Aorta (tissue), 5 donors: Measurements from ENCODE around the gene PDGFD. TPM values are rescaled to one million over a fixed set of nuclear protein-coding genes. Genes with fewer than 3 reads are reported as not detected.

Experiments
- ATAC-seq: fragments of 200-7000 bp; cut with Tn5 transposase; one replicate; pipeline ENCODE4 v1.9.1; 2022; ENCODE audit warnings: moderate library complexity; ENCODE audit not compliant: low FRiP score
- DNase-seq, 2 donors: peaks; one replicate each; pipeline ENCODE4 v3.0.0-alpha.2; 2020
- H3K27ac ChIP-seq, 2 donors: one replicate each; pipeline ENCODE4 v1.5.1; 2013; ENCODE audit warnings: low read length in 2 of 2, mild to moderate bottlenecking in 2 of 2, moderate library complexity in 2 of 2, control low read depth in 1 of 2, inconsistent platforms in 1 of 2, low read depth in 1 of 2
- H3K27me3 ChIP-seq, 2 donors: one replicate each; pipeline ENCODE4 v1.6.1; 2013; ENCODE audit warnings: control low read depth in 1 of 2, low read length in 1 of 2, mild to moderate bottlenecking in 1 of 2, moderate library complexity in 1 of 2; ENCODE audit not compliant: insufficient read depth in 2 of 2, control insufficient read depth in 1 of 2
- H3K36me3 ChIP-seq, 2 donors: one replicate each; pipeline ENCODE4 v1.6.1; 2013; ENCODE audit warnings: control low read depth in 1 of 2, low read length in 1 of 2, mild to moderate bottlenecking in 1 of 2; ENCODE audit not compliant: insufficient read depth in 2 of 2, control insufficient read depth in 1 of 2
- H3K4me1 ChIP-seq, 2 donors: one replicate each; pipeline ENCODE4 v1.6.1; 2013; ENCODE audit warnings: low read length in 2 of 2, control low read depth in 1 of 2, mild to moderate bottlenecking in 1 of 2, moderate library complexity in 1 of 2; ENCODE audit not compliant: insufficient read depth in 2 of 2, control insufficient read depth in 1 of 2
- H3K4me3 ChIP-seq, 2 donors: one replicate each; pipeline ENCODE4 v1.5.1; 2013; ENCODE audit warnings: low read length in 2 of 2, control low read depth in 1 of 2, mild to moderate bottlenecking in 1 of 2
- H3K9me3 ChIP-seq: one replicate; pipeline ENCODE4 v1.6.1; 2013; ENCODE audit warnings: mild to moderate bottlenecking, low read length; ENCODE audit not compliant: control insufficient read depth
- WGBS, 2 donors: extraction: QIAGEN DNeasy Blood & Tissue Kit; methylation state at CpG; one replicate each; pipeline ENCODE4 v1.1.7; 2013; 5-methylcytosine and 5-hydroxymethylcytosine counted together
- intact Hi-C, 2 donors: fragments of 100-400 bp; cut with DNase I; formaldehyde crosslinking; loops; one replicate each; pipeline versions ENCODE4 v1.14.2 to v1.15.0; 2022
- polyA plus RNA-seq, 2 donors: library from polyadenylated mRNA; stranded (reverse); fragments of 200-250 nt; gene quantifications; one replicate each; pipeline ENCODE4 v1.2.3, GENCODE V29; 2013
- total RNA-seq, 2 donors: library from RNA; stranded (reverse); fragmentation: NEBNext Ultra II Directional; extraction: Animal tissue kit (Norgen Biotek cat#: 25700); gene quantifications; one replicate each; pipeline ENCODE4 v1.2.1, GENCODE V29; 2021
- donor health status: healthy with polysubstance abuse.
- donor health status: Bipolar disorder and iron deficiency.
- donor health status: DM: no; HTN: no; CAD: no.
- donor health status: DM: no; HTN: no; CAD: no.
- donor health status: DM: yes; HTN: yes; CAD: no.

The PDGFD gene
- total and polyA plus RNA-seq, 4 donors: 47.7 to 115 (median 66.5) TPM

- 73 to 79% methylated on average over 1 of the region's 1 CpG for WGBS, 2 donors
- Histone ChIP-seq H3K9me3 (no peaks in the 10 kb centered on the region), H3K4me1 (no peaks in the 10 kb centered on the region), H3K27me3 (no peaks in the 10 kb centered on the region), H3K27ac (no peak overlapping the region), H3K4me3 (no peak overlapping the region), H3K36me3 (no peaks in the 10 kb centered on the region)
- intact Hi-C loops: no loop called here
- DNase-seq: no peak
- no peak for ATAC-seq
These were observed 103.1 kb downstream of the PDGFD start for GRCh38 chr11:104060820-104061219.

- Histone ChIP-seq H3K4me1 (no peaks in the 10 kb centered on the region), H3K27ac (no peak overlapping the region), H3K4me3 (no peak overlapping the region), H3K27me3 (no peaks in the 10 kb centered on the region), H3K9me3 (no peaks in the 10 kb centered on the region), H3K36me3 (no peaks in the 10 kb centered on the region)
- DNase-seq (no peak), ATAC-seq (no peak)
- intact Hi-C loops: no loop called here
- WGBS, 2 donors: 90 to 94% methylated on average over 3 of the region's 3 CpGs
These were observed 103.7 kb downstream of the PDGFD start for GRCh38 chr11:104060004-104060794.

- Histone ChIP-seq H3K4me1 (no peaks in the 10 kb centered on the region), H3K4me3 (no peak overlapping the region), H3K36me3 (no peaks in the 10 kb centered on the region), H3K27ac (no peak overlapping the region), H3K27me3 (no peaks in the 10 kb centered on the region), H3K9me3 (no peaks in the 10 kb centered on the region)
- 95 to 97% methylated on average over 4 of the region's 4 CpGs for WGBS, 2 donors
- ATAC-seq: no peak
- intact Hi-C loops: no loop called here
- DNase-seq: no peak
These were observed 105.3 kb downstream of the PDGFD start for GRCh38 chr11:104058680-104059079.

GRCh38 chr11:104057908-104058307 lies 106.0 kb downstream of the PDGFD start:
- Histone ChIP-seq H3K27ac (no peak overlapping the region), H3K36me3 (no peaks in the 10 kb centered on the region), H3K9me3 (no peaks in the 10 kb centered on the region), H3K27me3 (no peaks in the 10 kb centered on the region), H3K4me3 (no peak overlapping the region), H3K4me1 (no peaks in the 10 kb centered on the region)
- ATAC-seq: no peak
- intact Hi-C loops: no loop called here
- DNase-seq: no peak
- 92 to 93% methylated on average over 5 of the region's 5 CpGs for WGBS, 2 donors

GRCh38 chr11:104055596-104055995 lies 108.4 kb downstream of the PDGFD start:
- intact Hi-C loops: no loop called here
- Histone ChIP-seq H3K4me1 (no peaks in the 10 kb centered on the region), H3K27me3 (no peaks in the 10 kb centered on the region), H3K4me3 (no peak overlapping the region), H3K9me3 (no peaks in the 10 kb centered on the region), H3K36me3 (no peaks in the 10 kb centered on the region), H3K27ac (no peak overlapping the region)
- 88 to 89% methylated on average over 1 of the region's 1 CpG for WGBS, 2 donors
- ATAC-seq (no peak), DNase-seq (no peak)

- no peaks in the 10 kb centered on the region for H3K4me1 ChIP-seq
- WGBS, 2 donors: 88 to 95% methylated on average over 4 of the region's 4 CpGs
- H3K9me3 ChIP-seq: no peaks in the 10 kb centered on the region
- ATAC-seq (no peak), DNase-seq (no peak)
- H3K27me3 ChIP-seq: no peaks in the 10 kb centered on the region
- H3K4me3 ChIP-seq: no peak overlapping the region
- H3K27ac ChIP-seq: no peak overlapping the region
- H3K36me3 ChIP-seq: no peaks in the 10 kb centered on the region
- intact Hi-C loops: no loop called here
These were observed 108.9 kb downstream of the PDGFD start for GRCh38 chr11:104054911-104055529.

- no peak for ATAC-seq
- Histone ChIP-seq H3K9me3 (no peaks in the 10 kb centered on the region), H3K36me3 (no peaks in the 10 kb centered on the region), H3K27ac (no peak overlapping the region), H3K4me1 (no peaks in the 10 kb centered on the region), H3K27me3 (no peaks in the 10 kb centered on the region), H3K4me3 (no peak overlapping the region)
- WGBS, 2 donors: 82 to 91% methylated on average over 5 of the region's 5 CpGs
- DNase-seq: no peak
- intact Hi-C loops: no loop called here
These were observed 110.0 kb downstream of the PDGFD start for GRCh38 chr11:104053743-104054478.

- intact Hi-C loops: no loop called here
- Histone ChIP-seq H3K9me3 (no peaks in the 10 kb centered on the region), H3K27ac (no peak overlapping the region), H3K27me3 (no peaks in the 10 kb centered on the region), H3K4me1 (no peaks in the 10 kb centered on the region), H3K36me3 (no peaks in the 10 kb centered on the region), H3K4me3 (no peak overlapping the region)
- 85 to 91% methylated on average over 4 of the region's 4 CpGs for WGBS, 2 donors
- ATAC-seq: no peak
- DNase-seq: no peak
These were observed 112.2 kb downstream of the PDGFD start for GRCh38 chr11:104051778-104052177.
